Middle frontal gyrus (tissue), 1 donor: ENCODE results near the gene PPP1CA.

Experiments
- DNase-seq: peaks from one replicate; pipeline ENCODE4 v3.0.0-alpha.2; 2015; ENCODE audit warnings: low spot score; ENCODE audit errors: extremely low spot score

Gene PPP1CA

DNA sequence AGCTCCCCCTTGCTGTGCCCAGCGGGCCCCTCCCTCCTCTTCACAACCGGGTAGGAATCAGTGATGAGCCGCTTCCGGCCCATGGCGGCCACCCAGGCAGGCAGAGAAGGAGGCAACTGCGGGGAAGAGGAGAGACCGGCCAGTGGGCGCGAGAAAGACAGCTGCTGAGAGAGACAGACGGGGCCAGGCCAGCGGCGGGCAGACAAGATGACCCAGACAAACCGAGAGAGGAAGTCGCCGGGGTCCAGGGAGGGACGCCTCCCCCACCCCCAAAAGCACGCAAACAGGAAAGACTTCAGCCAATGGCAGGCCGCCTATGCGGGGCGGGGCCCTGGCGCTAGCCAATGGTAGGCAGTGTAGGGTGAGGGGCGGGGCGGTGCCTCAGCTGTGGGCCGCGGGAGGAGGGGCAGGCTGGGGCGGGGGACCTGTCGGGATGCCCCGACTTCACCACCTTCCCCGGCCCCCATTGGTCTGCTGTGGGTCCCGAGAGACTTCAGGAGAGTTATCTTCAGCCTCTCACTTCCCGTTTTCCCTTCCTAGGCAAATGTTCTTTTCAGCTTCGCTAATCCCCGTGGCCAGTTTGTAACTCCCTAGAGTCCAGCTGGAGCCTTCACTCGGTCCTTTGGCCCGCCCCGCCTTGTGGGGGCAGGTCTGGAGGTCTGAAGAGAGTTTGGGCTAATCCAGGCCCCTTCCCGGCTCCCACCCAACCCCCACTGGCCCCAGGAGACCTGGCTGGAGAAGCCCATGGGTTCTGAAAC, 48.2 kb downstream of the PPP1CA start, which contains the start of gene POLD4:
TSS of gene POLD4 (minus strand) at position 230 of the 758 bp plus-strand sequence. CDS start at position 83, 147 bp downstream.
- peak; percentile 83 for DNase-seq

DNA sequence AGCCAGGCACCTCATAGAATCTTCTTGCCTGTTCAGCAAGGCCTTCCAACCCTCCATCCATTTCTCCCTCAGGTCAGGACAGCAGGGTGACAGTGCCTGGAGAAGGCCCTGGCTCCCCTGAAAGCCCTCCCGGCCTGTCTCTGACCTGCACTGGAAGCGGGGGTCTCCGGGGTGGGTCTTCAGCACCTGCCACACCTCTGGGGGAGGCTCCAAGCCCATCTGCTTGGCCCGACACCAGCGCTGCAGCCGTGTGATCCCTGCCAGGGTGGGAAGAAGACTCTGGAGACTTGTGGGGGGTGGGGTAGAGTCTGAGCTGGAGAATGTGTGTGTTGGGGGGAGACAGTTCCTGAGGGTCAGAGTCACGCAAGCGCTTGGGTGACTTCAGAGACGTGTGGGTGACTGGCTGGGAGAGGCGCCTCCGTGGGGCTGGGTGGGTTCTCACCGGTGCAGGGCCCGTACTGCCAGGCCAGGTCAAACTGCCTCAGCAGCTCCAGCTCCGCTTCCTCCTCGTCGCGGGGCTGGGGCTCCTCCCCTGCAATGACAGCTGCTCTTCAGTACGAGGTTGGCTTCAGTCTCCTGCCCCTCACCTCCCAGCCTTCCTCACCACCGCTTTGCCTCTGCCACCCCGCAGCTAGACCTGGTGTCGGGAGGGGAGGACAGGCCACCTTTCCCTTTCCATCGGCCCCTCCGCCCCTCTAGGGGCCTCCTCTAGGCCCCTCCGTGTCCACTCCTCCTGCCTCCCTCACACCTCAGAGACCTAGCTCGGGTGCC, 48.9 kb downstream of the PPP1CA start:
- DNase-seq = no peak

DNA sequence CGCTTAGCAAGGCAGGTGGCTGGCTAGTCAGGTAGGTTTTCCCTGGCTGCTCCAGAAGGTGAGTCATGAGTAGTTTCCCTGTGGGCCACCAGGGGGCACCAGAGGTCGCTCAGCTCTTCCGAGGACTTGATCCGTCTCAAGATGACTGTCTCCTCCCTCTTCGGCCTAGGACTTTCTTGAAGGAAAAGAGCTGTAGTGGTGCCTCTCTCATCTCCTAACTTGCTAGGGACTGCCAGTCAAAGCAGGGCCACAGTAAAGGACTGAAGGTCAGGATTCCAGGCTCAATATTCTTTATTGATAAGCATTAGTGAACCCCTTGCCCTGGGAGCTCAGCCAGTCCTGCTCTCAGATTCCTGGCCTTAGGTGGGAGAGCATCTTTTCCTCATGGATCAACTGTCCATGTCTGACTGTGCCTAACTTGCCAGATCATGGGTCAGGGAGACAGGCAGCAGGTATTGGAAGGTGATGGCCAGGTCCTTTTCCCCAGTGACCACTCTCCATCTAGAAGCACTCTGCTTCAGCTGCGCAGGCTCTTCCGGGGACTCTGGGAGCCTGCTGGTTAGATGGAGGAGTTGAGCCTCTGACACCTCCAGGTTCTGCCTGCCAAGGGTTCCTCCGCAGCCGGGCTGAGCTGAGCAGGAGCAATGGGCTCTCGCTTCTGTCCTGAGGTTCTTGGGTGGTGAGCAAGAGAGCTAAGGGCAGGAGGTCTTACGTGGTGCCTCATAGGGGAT, 50.2 kb downstream of the PPP1CA start:
- no peak for DNase-seq

DNA sequence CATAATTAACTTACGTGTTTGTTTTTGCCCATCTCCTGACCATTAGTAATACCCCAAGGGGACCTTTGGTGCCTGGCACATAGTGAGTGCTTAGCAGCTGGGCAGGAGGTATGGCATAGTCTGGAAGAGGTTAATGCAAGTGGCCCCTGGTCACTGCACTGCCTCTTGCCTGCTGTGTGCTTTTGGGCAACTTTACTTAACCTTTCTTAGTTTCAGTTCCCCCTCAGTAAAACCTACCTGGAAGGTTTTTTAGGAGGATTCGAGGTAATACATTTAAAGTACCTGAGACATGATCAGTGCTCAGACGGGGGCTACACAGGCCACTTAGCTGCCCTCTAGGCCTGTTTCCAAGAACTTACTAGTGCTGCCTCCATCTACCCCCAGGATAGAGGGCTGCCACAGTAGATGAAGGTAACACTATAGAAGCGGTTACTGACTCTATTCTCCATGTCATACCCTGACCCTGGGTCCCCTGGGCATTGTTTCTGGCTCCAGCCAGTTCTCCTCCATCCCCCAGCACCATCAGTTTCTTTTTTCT, 51.7 kb downstream of the PPP1CA start:
- no peak for DNase-seq

DNA sequence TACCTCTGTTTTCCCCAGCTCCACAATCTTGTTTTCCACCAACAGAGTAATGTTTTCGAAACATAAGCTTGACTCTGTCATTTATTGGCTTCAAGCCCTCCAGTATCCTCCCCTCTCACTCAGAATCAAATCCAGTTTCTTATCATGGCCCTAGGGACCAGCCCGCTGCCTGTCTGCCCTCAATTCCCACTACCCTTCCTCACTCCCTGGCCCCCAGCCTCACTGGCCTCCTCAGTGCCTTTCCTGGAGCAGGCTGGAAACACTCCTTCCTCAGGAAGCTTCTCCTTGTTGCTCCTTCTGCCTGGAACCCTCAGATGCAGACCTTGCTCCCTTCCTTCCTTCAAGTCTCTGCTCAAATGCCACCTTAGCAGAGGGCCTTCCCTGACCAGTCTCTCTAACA, 52.2 kb downstream of the PPP1CA start:
- DNase-seq = no peak

DNA sequence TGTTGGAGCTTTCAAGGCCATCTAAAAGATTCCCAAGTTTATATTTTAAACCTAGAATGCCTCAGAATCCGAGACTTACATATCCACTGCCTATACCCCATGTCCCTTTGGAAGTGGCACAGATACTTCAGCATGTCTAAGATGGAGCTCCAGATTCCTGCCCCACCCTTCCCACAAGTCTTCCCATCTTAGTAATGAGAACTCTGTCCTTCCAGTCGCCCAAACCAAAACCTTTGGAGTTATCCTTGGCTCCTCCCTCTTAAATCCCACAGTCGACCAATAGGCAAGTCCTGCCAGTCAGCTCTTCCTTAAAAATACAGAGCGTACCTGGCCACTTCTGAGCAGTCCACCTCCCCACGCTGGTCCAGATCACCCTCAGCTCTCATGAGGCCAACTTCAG, 52.6 kb downstream of the PPP1CA start:
- no peak for DNase-seq
